Measurements from ENCODE around the gene KATNA1.

DNA sequence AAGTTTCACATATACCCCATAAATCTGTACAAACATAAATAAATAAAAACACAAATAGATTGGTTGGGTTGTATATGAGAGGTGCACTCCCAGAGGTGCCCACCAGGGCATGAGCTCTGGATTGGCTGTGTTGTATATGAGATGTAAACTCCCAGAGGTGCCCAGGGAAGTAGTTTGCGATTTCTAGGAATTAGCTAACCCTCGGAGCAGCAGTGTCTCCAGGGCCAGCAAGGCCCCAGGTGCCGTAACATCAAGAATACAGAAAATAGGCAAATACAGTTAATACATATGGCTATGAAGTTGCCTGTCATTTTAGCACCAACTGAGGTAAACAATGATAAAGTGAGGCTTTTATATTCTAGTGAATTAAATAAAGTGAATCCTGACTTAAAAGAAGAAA lies 87.8 kb downstream of the KATNA1 start:
- TF ChIP-seq, protein P1, sequence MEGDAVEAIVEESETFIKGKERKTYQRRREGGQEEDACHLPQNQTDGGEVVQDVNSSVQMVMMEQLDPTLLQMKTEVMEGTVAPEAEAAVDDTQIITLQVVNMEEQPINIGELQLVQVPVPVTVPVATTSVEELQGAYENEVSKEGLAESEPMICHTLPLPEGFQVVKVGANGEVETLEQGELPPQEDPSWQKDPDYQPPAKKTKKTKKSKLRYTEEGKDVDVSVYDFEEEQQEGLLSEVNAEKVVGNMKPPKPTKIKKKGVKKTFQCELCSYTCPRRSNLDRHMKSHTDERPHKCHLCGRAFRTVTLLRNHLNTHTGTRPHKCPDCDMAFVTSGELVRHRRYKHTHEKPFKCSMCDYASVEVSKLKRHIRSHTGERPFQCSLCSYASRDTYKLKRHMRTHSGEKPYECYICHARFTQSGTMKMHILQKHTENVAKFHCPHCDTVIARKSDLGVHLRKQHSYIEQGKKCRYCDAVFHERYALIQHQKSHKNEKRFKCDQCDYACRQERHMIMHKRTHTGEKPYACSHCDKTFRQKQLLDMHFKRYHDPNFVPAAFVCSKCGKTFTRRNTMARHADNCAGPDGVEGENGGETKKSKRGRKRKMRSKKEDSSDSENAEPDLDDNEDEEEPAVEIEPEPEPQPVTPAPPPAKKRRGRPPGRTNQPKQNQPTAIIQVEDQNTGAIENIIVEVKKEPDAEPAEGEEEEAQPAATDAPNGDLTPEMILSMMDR (IDR thresholded peaks at IDR 0.05 in 2 of 3, conservative IDR thresholded peaks at IDR 0.05 in 1 of 3; ENCODE audit: borderline replicate concordance in 1 of 3, insufficient read depth in 1 of 3, low read depth in 2 of 3, low read length in 2 of 3): peak in 2 of 3 experiments; percentile 61 to 71; a peak in 4 of 6 replicates
- TF ChIP-seq POLR2A (IDR thresholded peaks at IDR 0.05; ENCODE audit: borderline replicate concordance, extremely low read depth, insufficient read depth, insufficient read length) (no peak), EZH2 (IDR thresholded peaks at IDR 0.05) (no peak)
